Hepatocyte (in vitro differentiated cells): ENCODE measurements around the gene MRFAP1L1.

Experiments used
- CTCF ChIP-seq: fragments of 200-600 bp; sonication (generic); IDR thresholded peaks from 2 replicates; pipeline ENCODE4 v1.5.1; 2016; ENCODE audit warnings: antibody characterized with exemption, mild to moderate bottlenecking; ENCODE audit not compliant: poor library complexity
- EZH2phosphoT487 ChIP-seq: fragments of 200-600 bp; sonication (generic); IDR thresholded peaks from one replicate; pipeline ENCODE4 v1.6.1; 2018; ENCODE audit warnings: antibody characterized with exemption, mild to moderate bottlenecking, low read depth, moderate library complexity; ENCODE audit not compliant: unreplicated experiment, severe bottlenecking

- TF ChIP-seq CTCF (no peak), EZH2phosphoT487 (no peak)
These were observed 20.1 kb downstream of the MRFAP1L1 start for GRCh38 chr4:6689506-6689960.
